ENCODE results near the gene SURF1. TPM values are rescaled to one million over a fixed set of nuclear protein-coding genes. Genes with fewer than 3 reads are reported as not detected.

SURF1 gene
- total and polyA plus RNA-seq, 12 donors, result 50.9 to 111 (median 72.8) TPM

DNA sequence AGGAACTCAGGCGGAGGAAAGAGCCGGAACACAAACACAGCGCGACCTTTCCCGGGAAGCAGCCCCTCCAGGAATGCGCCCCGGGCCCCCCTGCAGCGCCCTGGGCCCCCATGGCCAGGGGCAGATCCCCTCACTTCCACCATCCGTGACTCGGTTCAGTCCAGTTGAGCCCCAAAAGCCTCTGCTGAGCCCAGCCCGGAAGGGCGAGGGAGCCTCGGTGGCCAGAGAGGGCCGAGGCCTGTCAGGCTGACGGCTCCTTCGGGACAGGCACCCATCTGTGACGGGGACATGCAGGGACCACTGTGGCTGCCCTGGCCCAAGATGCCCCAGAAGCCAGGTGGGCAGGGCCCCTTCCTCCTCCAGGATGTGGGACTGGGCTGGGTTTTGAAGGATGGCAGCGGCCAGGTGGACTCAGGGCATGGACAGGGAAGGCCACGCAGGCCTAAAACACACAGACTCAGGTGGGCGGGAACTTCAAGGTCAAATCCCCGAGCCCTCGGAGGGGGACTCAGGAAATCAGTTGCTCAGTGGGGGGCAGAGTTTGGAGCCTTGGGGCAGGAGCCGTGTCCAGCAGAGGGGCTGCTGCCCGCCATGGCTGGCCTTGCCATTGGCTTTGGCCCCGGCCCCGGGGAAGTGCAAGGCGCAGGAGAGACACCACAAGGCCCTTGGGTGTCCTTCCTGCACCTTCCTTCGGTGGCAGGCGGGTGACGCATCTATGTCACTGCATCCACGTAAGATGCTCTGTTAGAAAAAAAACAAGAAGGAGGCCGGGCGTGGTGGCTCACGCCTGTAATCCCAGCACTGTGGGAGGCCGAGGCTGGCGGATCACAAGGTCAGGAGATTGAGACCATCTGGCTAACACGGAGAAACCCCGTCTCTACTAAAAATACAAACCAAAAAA, 51.6 kb downstream of the SURF1 start:
- DNase-seq, result peak in 2 of 7 donors; percentile 7 to 39
- no peaks in the 10 kb centered on the region for H3K4me1 ChIP-seq (replicated peaks in 1 of 2)
- intact Hi-C loops (cut with DNase I), result no loop called here
- H3K27ac ChIP-seq, result no peak overlapping the region
- WGBS, 4 donors, result 83 to 88% (median 87%) methylated on average over 21 to 38 of the region's 38 CpGs
- H3K36me3 ChIP-seq (replicated peaks in 1 of 2), result no peaks in the 10 kb centered on the region
- H3K27me3 ChIP-seq, result peaks cover 2% of the 10 kb centered on the region
- no peak overlapping the region for H3K4me3 ChIP-seq
- no peak for TF ChIP-seq POLR2A (IDR thresholded peaks at IDR 0.05)
- TF ChIP-seq, protein P1, sequence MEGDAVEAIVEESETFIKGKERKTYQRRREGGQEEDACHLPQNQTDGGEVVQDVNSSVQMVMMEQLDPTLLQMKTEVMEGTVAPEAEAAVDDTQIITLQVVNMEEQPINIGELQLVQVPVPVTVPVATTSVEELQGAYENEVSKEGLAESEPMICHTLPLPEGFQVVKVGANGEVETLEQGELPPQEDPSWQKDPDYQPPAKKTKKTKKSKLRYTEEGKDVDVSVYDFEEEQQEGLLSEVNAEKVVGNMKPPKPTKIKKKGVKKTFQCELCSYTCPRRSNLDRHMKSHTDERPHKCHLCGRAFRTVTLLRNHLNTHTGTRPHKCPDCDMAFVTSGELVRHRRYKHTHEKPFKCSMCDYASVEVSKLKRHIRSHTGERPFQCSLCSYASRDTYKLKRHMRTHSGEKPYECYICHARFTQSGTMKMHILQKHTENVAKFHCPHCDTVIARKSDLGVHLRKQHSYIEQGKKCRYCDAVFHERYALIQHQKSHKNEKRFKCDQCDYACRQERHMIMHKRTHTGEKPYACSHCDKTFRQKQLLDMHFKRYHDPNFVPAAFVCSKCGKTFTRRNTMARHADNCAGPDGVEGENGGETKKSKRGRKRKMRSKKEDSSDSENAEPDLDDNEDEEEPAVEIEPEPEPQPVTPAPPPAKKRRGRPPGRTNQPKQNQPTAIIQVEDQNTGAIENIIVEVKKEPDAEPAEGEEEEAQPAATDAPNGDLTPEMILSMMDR (IDR thresholded peaks at IDR 0.05), result no peak
- no peaks in the 10 kb centered on the region for H3K9me3 ChIP-seq (replicated peaks in 1 of 3)

DNA sequence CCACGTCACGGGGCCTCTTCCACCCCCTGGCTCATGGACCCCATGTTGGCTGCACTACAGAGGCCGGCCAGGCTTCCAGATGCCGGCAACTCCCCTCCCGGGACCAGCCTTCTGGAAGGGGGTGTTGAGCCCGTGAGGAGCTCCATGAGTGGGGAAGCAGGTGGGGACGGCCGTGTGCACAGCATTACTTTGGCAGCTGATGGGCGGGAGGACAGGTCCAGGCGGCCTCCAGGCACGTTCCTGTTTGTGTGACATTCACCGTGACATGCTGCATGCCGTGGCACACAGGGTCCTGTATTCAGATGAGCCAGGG, 52.2 kb downstream of the SURF1 start:
- Histone ChIP-seq H3K36me3 (replicated peaks in 1 of 2) (no peaks in the 10 kb centered on the region), H3K27ac (no peak overlapping the region), H3K4me1 (replicated peaks in 1 of 2) (no peaks in the 10 kb centered on the region), H3K27me3 (no peaks in the 10 kb centered on the region), H3K9me3 (replicated peaks in 1 of 3) (no peaks in the 10 kb centered on the region), H3K4me3 (no peak overlapping the region)
- peak in 2 of 7 donors; percentile 7 to 21 for DNase-seq
- intact Hi-C loops (cut with DNase I), result no loop called here
- 67 to 79% (median 72%) methylated on average over 8 to 13 of the region's 13 CpGs for WGBS, 4 donors
- TF ChIP-seq, protein P1 (IDR thresholded peaks at IDR 0.05), result no peak
- TF ChIP-seq POLR2A (IDR thresholded peaks at IDR 0.05), result no peak

DNA sequence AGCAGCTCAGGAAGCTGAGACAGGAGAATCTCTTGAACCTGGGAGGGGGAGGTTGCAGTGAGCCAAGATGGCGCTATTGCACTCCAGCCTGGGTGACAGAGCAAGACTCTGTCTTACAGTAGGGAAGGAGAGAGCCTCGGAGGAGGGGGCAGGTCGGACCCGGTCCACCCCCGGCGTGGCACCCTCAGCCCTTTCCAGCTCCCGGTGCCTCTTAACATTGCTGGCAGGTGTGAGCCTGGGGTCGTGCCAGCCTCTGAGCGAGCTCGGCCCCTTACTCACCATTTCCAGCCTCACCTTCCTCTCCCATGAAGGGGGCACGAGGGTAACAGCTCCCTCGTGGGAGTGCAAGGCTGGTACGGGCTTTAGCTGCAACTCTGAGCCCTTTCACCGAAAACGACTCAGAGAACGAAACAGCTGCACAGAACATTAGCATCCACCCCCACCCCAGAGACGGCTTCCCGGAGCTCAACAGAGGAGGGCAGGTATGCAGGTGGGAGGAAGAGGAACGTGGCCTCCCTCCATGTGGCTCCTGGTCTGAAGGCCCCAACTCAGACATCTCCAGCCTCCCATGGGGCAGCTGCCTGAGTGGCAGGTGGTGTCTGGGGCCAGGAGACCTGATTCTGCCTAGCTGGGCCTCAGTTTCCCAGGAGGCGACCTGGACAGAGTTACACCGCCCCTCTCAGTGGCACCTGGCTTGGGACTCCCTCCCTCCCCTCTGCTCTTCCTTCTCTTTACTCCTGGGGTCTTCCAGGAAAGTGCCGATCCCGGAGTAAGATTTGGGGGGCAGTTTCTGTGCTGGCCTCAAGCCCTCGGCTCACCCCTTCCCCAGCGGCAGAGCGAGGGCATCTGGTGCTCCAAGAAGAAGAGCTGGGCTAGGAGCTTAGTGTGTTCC, 52.8 kb downstream of the SURF1 start:
- Histone ChIP-seq H3K27ac (no peak overlapping the region), H3K4me1 (replicated peaks in 1 of 2) (no peaks in the 10 kb centered on the region), H3K9me3 (replicated peaks in 1 of 3) (no peaks in the 10 kb centered on the region), H3K36me3 (replicated peaks in 1 of 2) (no peaks in the 10 kb centered on the region), H3K27me3 (no peaks in the 10 kb centered on the region), H3K4me3 (no peak overlapping the region)
- peak in 2 of 7 donors; percentile 4 to 15 for DNase-seq
- intact Hi-C loops (cut with DNase I), result no loop called here
- WGBS, 4 donors, result 72 to 84% (median 77%) methylated on average over 18 to 26 of the region's 26 CpGs
- TF ChIP-seq, protein P1 (IDR thresholded peaks at IDR 0.05), result no peak
- no peak for TF ChIP-seq POLR2A (IDR thresholded peaks at IDR 0.05)

Small RNA genes within 50 kb of the gene (small RNA-seq; reads per million reads assigned to genes)
- gene RF00019 (0 reads per million in 2 donors), gene SNORD24 (0 reads per million in 2 donors), gene SNORD36A (0 reads per million in 2 donors), gene SNORD36B (0 reads per million in 2 donors), gene SNORD36C (0 reads per million in 2 donors)

Other genes with a start within 250 kb of the SURF1 start
- gene RALGDS, start 235.2 kb downstream of the SURF1 start, total RNA-seq, result 100 to 1,000 TPM in 1 of 9 donors, 10 to 100 TPM in 8; 35.0 to 104 (median 56.2) TPM
- gene RALGDS, start 235.2 kb downstream of the SURF1 start, polyA plus RNA-seq, result 100 to 1,000 TPM in 1 of 3 donors, 10 to 100 TPM in 2; 21.3 to 170 (median 97.8) TPM
- gene GBGT1, start 192.6 kb downstream of the SURF1 start, total RNA-seq, result 10 to 100 TPM in 8 of 9 donors, 1 to 10 TPM in 1; 3.5 to 67.5 (median 39.4) TPM
- gene GBGT1, start 192.6 kb downstream of the SURF1 start, polyA plus RNA-seq, result 10 to 100 TPM in 2 of 3 donors, 1 to 10 TPM in 1; 6.7 to 29.0 (median 18.9) TPM
- under 1 TPM in 2 of 9 donors, not detected in 7; 0.11 to 0.32 TPM for gene OBP2B, start 147.2 kb downstream of the SURF1 start, total RNA-seq
- not detected for gene OBP2B, start 147.2 kb downstream of the SURF1 start, polyA plus RNA-seq
- gene ABO, start 81.3 kb downstream of the SURF1 start, total RNA-seq, result 10 to 100 TPM in 7 of 9 donors, 1 to 10 TPM in 2; 2.9 to 43.1 (median 18.7) TPM
- gene ABO, start 81.3 kb downstream of the SURF1 start, polyA plus RNA-seq, result 10 to 100 TPM in 2 of 3 donors, 1 to 10 TPM in 1; 9.9 to 20.8 (median 18.5) TPM
- 10 to 100 TPM in 8 of 9 donors, 1 to 10 TPM in 1; 6.2 to 42.2 (median 23.0) TPM for gene SURF6, start 20.3 kb downstream of the SURF1 start, total RNA-seq
- 10 to 100 TPM; 18.7 to 36.4 (median 23.4) TPM for gene SURF6, start 20.3 kb downstream of the SURF1 start, polyA plus RNA-seq
- 10 to 100 TPM; 13.2 to 38.0 (median 33.8) TPM for gene MED22, start 8.4 kb downstream of the SURF1 start, total RNA-seq
- gene MED22, start 8.4 kb downstream of the SURF1 start, polyA plus RNA-seq, result 10 to 100 TPM; 11.4 to 21.3 (median 17.8) TPM
- gene RPL7A, start 8.3 kb downstream of the SURF1 start, total RNA-seq, result 1,000 to 10,000 TPM; 1,947 to 3,128 (median 2,349) TPM
- 1,000 to 10,000 TPM; 1,875 to 3,598 (median 2,830) TPM for gene RPL7A, start 8.3 kb downstream of the SURF1 start, polyA plus RNA-seq
- 10 to 100 TPM; 13.4 to 29.2 (median 20.8) TPM for gene SURF2, start 63 bp upstream of the SURF1 start, total RNA-seq
- 10 to 100 TPM; 19.9 to 53.0 (median 41.4) TPM for gene SURF2, start 63 bp upstream of the SURF1 start, polyA plus RNA-seq
- gene SURF4, start 19.6 kb upstream of the SURF1 start, total RNA-seq, result 100 to 1,000 TPM; 157 to 340 (median 183) TPM
- 100 to 1,000 TPM in 1 of 3 donors, 10 to 100 TPM in 2; 43.4 to 285 (median 53.4) TPM for gene SURF4, start 19.6 kb upstream of the SURF1 start, polyA plus RNA-seq
- 1 to 10 TPM in 6 of 9 donors, under 1 TPM in 1, not detected in 2; 0.71 to 6.0 (median 1.8) TPM for gene STKLD1, start 19.9 kb upstream of the SURF1 start, total RNA-seq
- 1 to 10 TPM; 2.4 to 5.2 (median 4.8) TPM for gene STKLD1, start 19.9 kb upstream of the SURF1 start, polyA plus RNA-seq
- gene REXO4, start 61.5 kb upstream of the SURF1 start, total RNA-seq, result 10 to 100 TPM; 18.9 to 27.6 (median 23.0) TPM
- gene REXO4, start 61.5 kb upstream of the SURF1 start, polyA plus RNA-seq, result 10 to 100 TPM; 19.4 to 24.2 (median 20.5) TPM
- 1 to 10 TPM in 6 of 9 donors, under 1 TPM in 3; 0.30 to 8.7 (median 1.8) TPM for gene ADAMTS13, start 65.9 kb upstream of the SURF1 start, total RNA-seq
- gene ADAMTS13, start 65.9 kb upstream of the SURF1 start, polyA plus RNA-seq, result 10 to 100 TPM in 2 of 3 donors, under 1 TPM in 1; 0.15 to 19.9 (median 13.4) TPM
- 10 to 100 TPM; 11.4 to 29.5 (median 21.5) TPM for gene CACFD1, start 103.5 kb upstream of the SURF1 start, total RNA-seq
- 10 to 100 TPM in 1 of 3 donors, 1 to 10 TPM in 2; 6.5 to 11.1 (median 8.8) TPM for gene CACFD1, start 103.5 kb upstream of the SURF1 start, polyA plus RNA-seq
- 10 to 100 TPM in 3 of 9 donors, 1 to 10 TPM in 6; 1.4 to 79.1 (median 8.0) TPM for gene SLC2A6, start 122.6 kb upstream of the SURF1 start, total RNA-seq
- 1 to 10 TPM; 3.3 to 6.7 (median 5.0) TPM for gene SLC2A6, start 122.6 kb upstream of the SURF1 start, polyA plus RNA-seq
- not detected for gene MYMK, start 168.5 kb upstream of the SURF1 start, total RNA-seq
- not detected for gene MYMK, start 168.5 kb upstream of the SURF1 start, polyA plus RNA-seq
- 100 to 1,000 TPM in 2 of 9 donors, 10 to 100 TPM in 6, under 1 TPM in 1; 1.00 to 138 (median 58.2) TPM for gene ADAMTSL2, start 178.2 kb upstream of the SURF1 start, total RNA-seq
- gene ADAMTSL2, start 178.2 kb upstream of the SURF1 start, polyA plus RNA-seq, result 100 to 1,000 TPM in 1 of 3 donors, 10 to 100 TPM in 1, 1 to 10 TPM in 1; 4.1 to 108 (median 35.3) TPM